K562 (cell line): Measurements from ENCODE around the gene TRUB2. TPM values are rescaled to one million over a fixed set of nuclear protein-coding genes. Genes with fewer than 3 reads are reported as not detected.

Experiments
- ATAC-seq: fragments of 200-7000 bp; cut with Tn5 transposase; 3 replicates; pipeline ENCODE4 v1.9.1; 2020; ENCODE audit warnings: moderate library complexity
- BruUV-seq: library from RNA; stranded (reverse); fragments of 400-500 nt; replicated peaks from 2 replicates; lab custom pipeline; 2021; lab: Mats Ljungman, UMichigan
- CTCF ChIA-PET: fragments of 300-600 bp; formaldehyde crosslinking; extraction: SDS; loops from one replicate; lab custom pipeline; 2021; ENCODE audit warnings: low intra/inter-chr PET ratio; lab: Yijun Ruan, JAX
- POLR2A ChIA-PET: fragments of 300-600, 350-650 bp; sonication (Branson Sonifier 250); formaldehyde crosslinking; extraction: SDS; loops from one replicate; lab custom pipeline; 2021; ENCODE audit warnings: antibody characterized with exemption, inconsistent platforms; lab: Yijun Ruan, JAX
- DNase-seq, 4 experiments: peaks; one replicate each; pipeline versions ENCODE4 v3.0.0 to v3.0.0-alpha.2; 2011 to 2018; ENCODE audit warnings: low spot score in 3 of 4, mixed read lengths in 3 of 4; ENCODE audit errors: extremely low read depth in 1 of 4
- FAIRE-seq: peaks from 2 replicates; lab custom pipeline; 2011; peaks lifted over from hg19 to GRCh38; lab: Jason Lieb, UNC
- H2AFZ ChIP-seq: 2 replicates; pipeline ENCODE4 v1.6.0; 2011; ENCODE audit warnings: low read depth, low read length, control low read depth, inconsistent platforms
- H3K27ac ChIP-seq: fragments of 200-600 bp; 3 replicates; pipeline ENCODE4 v1.8.0; 2011; ENCODE audit warnings: low read depth, mild to moderate bottlenecking, control low read depth, inconsistent platforms, low read length, moderate library complexity, mixed read lengths; ENCODE audit errors: extremely low read depth
- H3K27me3 ChIP-seq, 2 experiments: fragments of 300-600 bp in 1 of 2; 2 replicates in 1 of 2; 3 replicates in 1 of 2; pipeline versions ENCODE4 v1.6.0 to v1.8.0; 2011; ENCODE audit warnings: inconsistent platforms in 2 of 2, low read length in 2 of 2, mild to moderate bottlenecking in 1 of 2, mixed read lengths in 1 of 2, moderate library complexity in 1 of 2; ENCODE audit not compliant: control insufficient read depth in 2 of 2, insufficient read depth in 2 of 2
- H3K36me3 ChIP-seq: fragments of 300-600 bp; 3 replicates; pipeline ENCODE4 v1.8.0; 2011; ENCODE audit warnings: mild to moderate bottlenecking, low read length, inconsistent platforms; ENCODE audit not compliant: control insufficient read depth, insufficient read depth
- H3K4me1 ChIP-seq, 2 experiments: fragments of 200-600 bp in 1 of 2; replicated peaks in 1 of 2; 2 replicates in 1 of 2; 3 replicates in 1 of 2; pipeline versions ENCODE4 v1.5.1 to v1.8.0; 2011; ENCODE audit warnings: inconsistent platforms in 2 of 2, low read length in 2 of 2, mild to moderate bottlenecking in 1 of 2, mixed read lengths in 1 of 2, moderate library complexity in 1 of 2; ENCODE audit not compliant: control insufficient read depth in 2 of 2, insufficient read depth in 2 of 2
- H3K4me2 ChIP-seq: 2 replicates; pipeline ENCODE4 v1.6.1; 2011; ENCODE audit warnings: low read length, control low read depth, inconsistent platforms, mixed read lengths; ENCODE audit not compliant: insufficient read depth
- H3K4me3 ChIP-seq: fragments of 200-600 bp; sonication (generic), shearing (Covaris generic); 2 replicates; pipeline ENCODE4 v1.5.1; 2016; ENCODE audit warnings: control low read depth, inconsistent platforms
- H3K79me2 ChIP-seq: fragments of 200-600 bp; 3 replicates; pipeline ENCODE4 v1.8.0; 2011; ENCODE audit warnings: low read length, inconsistent platforms; ENCODE audit not compliant: control insufficient read depth, insufficient read depth
- H3K9ac ChIP-seq, 2 experiments: 2 replicates each; pipeline versions ENCODE4 v1.6.0 to v1.6.1; 2011; ENCODE audit warnings: low read depth in 2 of 2, low read length in 2 of 2, control low read depth in 1 of 2, inconsistent platforms in 1 of 2, mild to moderate bottlenecking in 1 of 2, mixed read lengths in 1 of 2; ENCODE audit not compliant: insufficient read depth in 1 of 2
- H3K9me1 ChIP-seq: one replicate; pipeline ENCODE4 v1.6.0; 2011; ENCODE audit warnings: inconsistent platforms, mild to moderate bottlenecking, low read length, moderate library complexity; ENCODE audit not compliant: control insufficient read depth, insufficient read depth
- H3K9me3 ChIP-seq: replicated peaks from 2 replicates; pipeline ENCODE4 v1.5.1; 2011; ENCODE audit warnings: low read depth, low read length, inconsistent platforms; ENCODE audit not compliant: control insufficient read depth, insufficient read depth
- H4K20me1 ChIP-seq: replicated peaks from 2 replicates; pipeline ENCODE4 v1.6.1; 2011; ENCODE audit warnings: low read length, inconsistent platforms, mixed read lengths; ENCODE audit not compliant: control insufficient read depth, insufficient read depth
- EHMT2 ChIP-seq: fragments of 450-650 bp; IDR thresholded peaks from 2 replicates; pipeline ENCODE4 v1.6.1; 2018; ENCODE audit warnings: antibody characterized with exemption
- PPARD ChIP-seq: fragments of 250-450 bp; sonication (Bioruptor Pico); IDR thresholded peaks from 2 replicates; pipeline ENCODE4 v1.8.0; 2022; ENCODE audit warnings: inconsistent platforms, mild to moderate bottlenecking, moderate library complexity
- REST ChIP-seq, 2 experiments: fragments of 450-650 bp; formaldehyde crosslinking in 1 of 2; IDR thresholded peaks; 2 replicates each; pipeline versions ENCODE4 v1.4.0 to v1.6.1; 2014 to 2020; ENCODE audit warnings: mild to moderate bottlenecking in 2 of 2, borderline replicate concordance in 1 of 2, low read depth in 1 of 2
- XRCC3 ChIP-seq: fragments of 450-650 bp; IDR thresholded peaks from 2 replicates; pipeline ENCODE4 v1.6.1; 2017; ENCODE audit warnings: mild to moderate bottlenecking, moderate library complexity
- ZBTB34 ChIP-seq: fragments of 250-450 bp; sonication (Bioruptor Pico); IDR thresholded peaks from 2 replicates; pipeline ENCODE4 v1.8.0; 2021; ENCODE audit warnings: mild to moderate bottlenecking, moderate library complexity
- ZNF143 ChIP-seq: sonication (generic); formaldehyde crosslinking; IDR thresholded peaks from 2 replicates; pipeline ENCODE4 v1.9.0; 2022; ENCODE audit warnings: mild to moderate bottlenecking, missing genetic modification reagents
- ZNF277 ChIP-seq: fragments of 250-450 bp; sonication (Bioruptor Pico); IDR thresholded peaks from 2 replicates; pipeline ENCODE4 v1.8.0; 2022; ENCODE audit warnings: inconsistent platforms, mild to moderate bottlenecking, moderate library complexity, borderline replicate concordance
- ZNF3 ChIP-seq: fragments of 250-450 bp; sonication (Bioruptor Pico); IDR thresholded peaks from 2 replicates; pipeline ENCODE4 v1.5.0; 2021; ENCODE audit warnings: mild to moderate bottlenecking, moderate library complexity
- ZNF311 ChIP-seq: fragments of 250-450 bp; sonication (Bioruptor Pico); IDR thresholded peaks from 2 replicates; pipeline ENCODE4 v1.4.0; 2020; ENCODE audit warnings: mild to moderate bottlenecking, moderate library complexity
- ZNF507 ChIP-seq: conservative IDR thresholded peaks from 2 replicates; pipeline ENCODE4 v1.6.1; 2017; ENCODE audit warnings: missing genetic modification characterization, missing compliant biosample characterization
- ZNF584 ChIP-seq: fragments of 200-800 bp; sonication (Bioruptor generic); IDR thresholded peaks from 2 replicates; pipeline ENCODE4 v1.6.1; 2016; ENCODE audit warnings: low read depth, mild to moderate bottlenecking, missing genetic modification characterization, missing compliant biosample characterization
- WGBS: fragments of 100-300 bp; shearing (Covaris generic); methylation state at CpG from one replicate; pipeline ENCODE4 v1.1.6; 2016; ENCODE audit warnings: low coverage, mixed read lengths; ENCODE audit not compliant: insufficient coverage; ENCODE audit errors: missing lambda C conversion rate; 5-methylcytosine and 5-hydroxymethylcytosine counted together
- in situ Hi-C: fragments of 300-500 bp; cut with MboI; formaldehyde crosslinking; loops from 4 replicates; pipeline ENCODE4 v1.15.0; 2018; ENCODE audit warnings: inconsistent platforms, mixed read lengths
- intact Hi-C: fragments of 100-400 bp; cut with micrococcal nuclease; formaldehyde crosslinking; loops from 2 replicates; pipeline ENCODE4 v1.14.2; 2022
- polyA plus RNA-seq, 8 experiments: library from polyadenylated mRNA; depleted of rRNA in 4 of 8; stranded (reverse) in 5 of 8; unstranded in 3 of 8; fragments of >200 nt; fragmentation: Nextera tagmentation in 2 of 8; fragmentation: Illumina TruSeq in 1 of 8; extraction: Ambion mirVana in 2 of 8; extraction: Trizol in 1 of 8; gene quantifications; 2 replicates each; pipeline versions ENCODE4 v1.2.1 to v1.2.3, GENCODE V29; 2011 to 2014; ENCODE audit warnings: inconsistent platforms in 1 of 8, missing spikeins in 1 of 8
- total RNA-seq, 7 experiments: library from RNA; depleted of rRNA in 6 of 7; stranded (reverse); fragments of >200 nt in 6 of 7; fragmentation: Illumina TruSeq in 2 of 7; extraction: Trizol in 2 of 7; gene quantifications; 2 replicates each; pipeline versions ENCODE4 v1.2.1 to v1.2.3, GENCODE V29; 2011 to 2021; ENCODE audit warnings: low replicate concordance in 1 of 7

The TRUB2 gene
- total and polyA plus RNA-seq, 9 of the 15 experiments (the other 6 are each of a cell fraction or from before 2014, with no cell fraction given): 9.3 to 110 (median 63.0) TPM

GRCh38 chr9:128286440-128286839, 35.8 kb downstream of the TRUB2 start:
- FAIRE-seq (no peak), DNase-seq (no peak), ATAC-seq (no peak)
- CTCF ChIA-PET: no interaction called here
- no peaks in the 10 kb centered on the region for H3K9me1 ChIP-seq
- POLR2A ChIA-PET: interaction anchor here (0.6 to 5.5 kb wide), 3 partner anchors 9 to 22 kb away, joined by 3 to 35 read pairs (median 33); partner anchors contain the start of genes GOLGA2 and SWI5
- no peaks in the 10 kb centered on the region for H3K9me3 ChIP-seq
- WGBS: 81% methylated on average over 6 of the region's 6 CpGs
- no peak overlapping the region for H3K4me3 ChIP-seq
- peaks cover 0 to 5% of the 10 kb centered on the region in 2 experiments; a peak in 1 of 5 replicates for H3K4me1 ChIP-seq
- H3K36me3 ChIP-seq: peaks cover 30% of the 10 kb centered on the region
- H2AFZ ChIP-seq: no peak overlapping the region
- H3K27me3 ChIP-seq: no peaks in the 10 kb centered on the region
- no peak overlapping the region for H3K27ac ChIP-seq
- in situ Hi-C loops: loop anchor here (25.0 kb wide), 1 partner anchor 1501 kb away; no protein-coding TSS in a partner anchor
- no TSS peak for BruUV-seq
- no peaks in the 10 kb centered on the region for H3K79me2 ChIP-seq
- H3K9ac ChIP-seq: 0 out of 4 replicates have a peak overlapping the region, but pooled peaks of 1 of the 2 experiments have one; percentile 22
- intact Hi-C loops: no loop called here
- H4K20me1 ChIP-seq: no peaks in the 10 kb centered on the region; the same call in 1 of the 2 replicates
- no peak overlapping the region for H3K4me2 ChIP-seq
- TF ChIP-seq ZNF3 (CRISPR knock-in tag): no peak
- no peak for TF ChIP-seq ZNF277 (CRISPR knock-in tag)
- no peak for TF ChIP-seq ZNF584 (CRISPR knock-in tag)
- TF ChIP-seq ZNF311 (CRISPR knock-in tag): no peak
- TF ChIP-seq REST (IDR thresholded peaks at IDR 0.05; ENCODE audit: borderline replicate concordance): no peak
- no peak for TF ChIP-seq REST (CRISPR knock-in tag; IDR thresholded peaks at IDR 0.05; ENCODE audit: low read depth)
- no peak for TF ChIP-seq EHMT2
- TF ChIP-seq XRCC3: no peak
- no peak for TF ChIP-seq ZBTB34 (CRISPR knock-in tag)
- no peak for TF ChIP-seq PPARD (CRISPR knock-in tag)
- TF ChIP-seq ZNF507 (tag): no peak
- no peak for TF ChIP-seq ZNF143 (CRISPR knock-in tag)
